Eye (tissue), 1 donor: Measurements from ENCODE around the gene TAOK1.

Source experiments
- DNase-seq: peaks from one replicate; pipeline ENCODE4 v3.0.0-alpha.2; 2015

The TAOK1 gene

DNA sequence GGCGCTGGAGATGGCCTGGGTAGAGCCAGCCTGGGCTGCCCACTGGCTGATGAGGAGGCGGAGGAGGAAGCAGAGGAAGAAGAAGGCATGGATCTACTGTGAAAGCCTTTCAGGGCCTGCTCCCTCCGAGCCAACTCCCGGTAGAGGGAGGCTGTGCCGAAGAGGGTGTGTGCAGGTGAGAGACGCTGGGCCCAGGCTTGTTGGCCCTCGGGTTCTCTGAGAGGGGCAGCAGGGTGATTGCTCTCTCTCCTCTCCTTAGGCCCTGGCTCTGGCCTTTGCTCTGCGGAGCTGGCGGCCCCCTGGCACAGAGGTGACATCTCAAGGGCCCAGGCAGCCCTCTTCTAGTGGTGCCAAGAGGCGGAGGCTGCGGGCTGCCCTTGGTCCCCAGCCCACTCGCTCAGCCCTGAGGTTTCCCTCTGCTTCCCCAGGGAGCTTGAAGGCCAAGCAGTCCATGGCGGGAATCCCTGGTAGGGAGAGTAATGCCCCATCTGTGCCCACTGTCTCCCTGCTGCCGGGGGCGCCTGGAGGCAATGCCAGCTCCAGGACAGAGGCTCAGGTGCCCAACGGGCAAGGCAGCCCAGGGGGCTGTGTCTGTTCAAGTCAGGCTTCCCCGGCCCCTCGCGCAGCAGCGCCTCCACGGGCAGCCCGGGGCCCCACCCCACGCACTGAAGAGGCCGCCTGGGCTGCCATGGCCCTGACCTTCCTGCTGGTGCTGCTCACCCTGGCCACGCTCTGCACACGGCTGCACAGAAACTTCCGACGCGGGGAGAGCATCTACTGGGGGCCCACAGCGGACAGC is 181.9 kb downstream of the TAOK1 start:
- no peak for DNase-seq

DNA sequence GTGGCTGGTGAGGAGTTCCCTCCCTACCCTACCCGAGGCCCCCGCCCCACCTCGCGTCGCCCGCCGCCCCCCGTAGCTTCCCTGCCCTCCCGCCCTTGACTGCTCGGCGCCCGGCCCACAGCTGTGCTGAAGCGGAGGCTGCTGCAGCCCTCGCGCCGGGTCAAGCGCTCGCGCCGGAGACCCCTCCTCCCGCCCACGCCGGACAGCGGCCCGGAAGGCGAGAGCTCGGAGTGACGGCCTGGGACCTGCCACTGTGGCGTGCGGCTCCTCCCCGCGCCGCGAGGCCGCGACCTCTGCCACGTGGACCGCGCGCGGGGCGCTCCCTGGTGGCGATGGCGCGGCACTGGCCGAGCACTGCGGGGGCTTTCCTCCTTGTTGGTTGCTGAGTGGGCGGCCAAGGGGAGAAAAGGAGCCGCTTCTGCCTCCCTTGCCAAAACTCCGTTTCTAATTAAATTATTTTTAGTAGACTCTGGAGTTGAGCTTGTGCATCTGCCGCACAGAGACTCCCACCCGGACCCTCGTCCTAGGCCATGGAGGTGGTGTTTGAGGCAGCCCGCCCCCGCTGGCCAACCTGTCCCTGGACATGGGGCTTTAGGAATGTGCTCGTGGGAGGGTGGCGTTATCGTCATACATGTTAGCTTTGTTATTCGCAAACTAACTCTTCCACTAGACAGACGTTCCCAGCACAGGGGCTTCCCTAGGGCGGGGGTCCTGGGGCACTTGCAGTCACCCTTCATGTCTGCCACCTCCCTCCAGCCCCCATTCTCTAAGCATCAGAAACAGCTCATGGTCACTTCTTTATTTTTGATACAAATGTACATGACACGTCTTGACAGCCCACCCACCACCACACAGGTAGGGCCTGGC is 182.8 kb downstream of the TAOK1 start:
- peak; percentile 79 for DNase-seq

- DNase-seq, result no peak
Measured at GRCh38 chr17:29573558-29573869, 183.4 kb downstream of the TAOK1 start.

- DNase-seq, result no peak
Measured at GRCh38 chr17:29573871-29574731, 183.9 kb downstream of the TAOK1 start.

- DNase-seq, result no peak
Measured at GRCh38 chr17:29574732-29575510, 184.8 kb downstream of the TAOK1 start.

DNA sequence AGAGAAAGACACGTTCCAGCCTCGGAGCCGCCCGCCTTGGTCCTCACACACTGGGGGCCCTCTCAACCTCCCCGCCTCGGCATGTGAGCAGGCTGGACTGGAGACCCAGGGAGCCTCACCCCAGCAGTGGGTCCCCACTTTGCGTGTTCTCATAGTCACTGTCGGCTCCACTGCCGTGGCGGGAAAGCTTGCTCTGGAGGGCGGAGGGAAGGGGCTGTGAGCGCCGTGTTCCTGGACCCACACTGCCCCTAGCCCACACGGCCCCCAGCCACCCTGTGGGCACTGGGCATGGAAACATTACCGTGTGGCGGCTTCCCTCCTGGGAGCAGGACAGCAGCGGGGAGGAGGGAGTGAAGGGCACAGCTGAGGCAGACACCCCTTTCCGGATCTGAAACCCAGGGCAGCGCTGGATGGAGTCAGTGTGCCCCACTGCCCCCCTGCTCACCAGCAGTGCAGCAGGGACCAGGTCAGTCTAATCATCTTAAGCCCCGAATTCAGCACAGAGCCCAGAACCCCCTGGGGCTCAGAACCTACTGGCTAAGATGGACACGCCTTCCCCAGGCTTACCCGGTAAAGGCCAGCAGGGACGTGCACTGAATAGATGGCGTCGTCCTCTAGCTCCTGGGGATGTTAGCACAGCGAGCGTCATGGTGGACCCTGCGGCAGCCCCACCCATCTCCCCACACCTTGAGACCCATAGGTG is 185.5 kb downstream of the TAOK1 start:
- no peak for DNase-seq

GRCh38 chr17:29576214-29577000 is 186.2 kb downstream of the TAOK1 start:
- no peak for DNase-seq

DNA sequence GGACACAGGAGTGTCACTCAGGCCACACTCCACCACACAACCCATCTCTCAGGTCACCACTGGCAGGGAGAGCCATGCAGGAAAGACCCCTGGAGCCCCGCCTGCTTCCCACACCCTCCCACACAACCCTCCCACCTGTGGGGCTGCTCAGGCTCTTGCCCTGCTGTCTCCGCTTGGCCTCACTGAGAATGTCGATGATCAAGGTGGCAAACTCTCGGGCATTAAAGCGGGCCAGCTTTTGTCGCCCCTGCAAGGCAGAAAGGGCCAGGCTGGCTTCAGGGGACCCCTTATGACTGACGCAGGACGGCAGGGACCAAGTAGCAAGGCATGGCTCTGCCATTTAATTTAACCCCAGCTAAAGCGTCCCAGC is 186.8 kb downstream of the TAOK1 start:
- DNase-seq, result no peak

DNA sequence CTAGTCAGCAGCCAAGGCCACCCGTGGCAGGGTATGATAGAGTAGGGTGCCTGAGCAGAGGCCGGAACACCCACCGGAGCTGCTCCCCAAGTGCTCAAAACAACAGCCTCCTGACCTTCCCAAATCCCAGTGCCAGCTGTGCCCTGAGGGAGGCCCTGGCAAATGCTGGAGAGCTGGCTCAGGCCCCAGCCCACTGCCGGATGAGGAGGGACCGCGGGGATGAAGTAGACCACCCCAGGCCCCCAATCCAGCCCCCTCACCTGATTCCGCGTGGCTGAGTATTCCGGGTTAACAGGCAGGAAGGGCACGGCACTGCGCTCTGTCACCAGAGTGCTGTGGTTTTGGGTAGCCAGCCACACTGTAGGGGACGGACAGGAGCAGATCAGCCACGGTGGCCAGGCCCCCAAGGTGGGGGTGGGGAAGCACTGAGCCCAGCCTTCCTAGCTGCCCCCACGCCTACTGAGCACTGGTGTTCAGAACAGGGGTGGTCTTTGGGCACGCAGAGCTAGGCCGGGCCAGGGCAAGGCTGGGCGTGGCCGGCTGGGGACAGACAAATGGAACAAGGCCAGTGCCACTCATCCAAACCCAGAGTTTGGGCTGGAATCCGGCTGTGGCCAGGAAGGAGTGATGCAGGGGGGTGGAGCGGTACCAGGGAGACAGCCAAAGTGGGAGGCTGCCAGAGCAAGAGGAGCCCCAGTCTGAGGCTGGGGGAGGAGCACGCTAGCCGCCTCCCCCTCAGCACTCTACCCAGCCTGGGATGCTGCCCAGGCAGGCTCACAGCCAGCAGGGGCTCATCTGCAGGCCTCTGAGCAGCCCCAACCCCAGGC is 187.4 kb downstream of the TAOK1 start:
- DNase-seq, result no peak

DNA sequence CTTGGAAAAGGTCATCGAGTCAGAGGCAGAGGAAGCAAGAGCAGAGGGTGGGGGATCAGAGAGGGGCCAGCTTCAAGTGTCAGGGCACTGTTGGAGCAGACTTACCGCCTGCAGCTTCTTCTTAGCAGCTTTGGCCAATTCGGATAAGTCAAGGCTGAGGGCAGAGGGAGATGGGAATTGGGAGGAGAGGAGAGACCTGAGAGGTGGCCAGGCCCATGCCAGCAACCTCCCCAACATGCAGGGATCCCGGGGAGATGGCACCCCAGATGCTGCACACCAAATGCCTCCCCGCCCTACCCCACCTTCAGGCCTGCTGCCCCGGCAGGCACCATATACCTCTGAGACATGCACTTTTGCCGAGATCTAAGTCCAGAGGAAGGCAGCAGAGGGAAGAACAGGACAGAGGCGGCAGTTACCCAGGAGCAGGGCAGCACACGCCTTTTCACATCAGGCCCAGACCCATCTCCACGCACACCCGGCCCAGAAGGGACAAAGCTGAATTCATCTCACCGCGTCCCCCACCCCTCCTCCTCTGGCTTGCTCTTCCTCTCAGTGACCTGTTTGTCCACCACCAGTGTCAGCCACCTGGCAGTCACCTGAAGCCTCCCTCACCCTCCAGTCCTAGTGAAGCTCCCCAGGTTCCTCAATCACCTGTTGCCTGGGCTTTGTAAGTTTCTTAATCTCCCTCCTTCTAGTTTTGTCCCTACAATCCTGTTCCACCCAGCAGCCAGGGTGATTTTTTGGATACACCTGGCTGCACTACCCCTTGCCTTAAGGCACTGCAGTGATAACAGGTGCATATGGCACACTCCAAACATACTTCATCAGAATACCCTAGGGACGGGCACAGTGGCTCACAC is 188.7 kb downstream of the TAOK1 start:
- no peak for DNase-seq

DNA sequence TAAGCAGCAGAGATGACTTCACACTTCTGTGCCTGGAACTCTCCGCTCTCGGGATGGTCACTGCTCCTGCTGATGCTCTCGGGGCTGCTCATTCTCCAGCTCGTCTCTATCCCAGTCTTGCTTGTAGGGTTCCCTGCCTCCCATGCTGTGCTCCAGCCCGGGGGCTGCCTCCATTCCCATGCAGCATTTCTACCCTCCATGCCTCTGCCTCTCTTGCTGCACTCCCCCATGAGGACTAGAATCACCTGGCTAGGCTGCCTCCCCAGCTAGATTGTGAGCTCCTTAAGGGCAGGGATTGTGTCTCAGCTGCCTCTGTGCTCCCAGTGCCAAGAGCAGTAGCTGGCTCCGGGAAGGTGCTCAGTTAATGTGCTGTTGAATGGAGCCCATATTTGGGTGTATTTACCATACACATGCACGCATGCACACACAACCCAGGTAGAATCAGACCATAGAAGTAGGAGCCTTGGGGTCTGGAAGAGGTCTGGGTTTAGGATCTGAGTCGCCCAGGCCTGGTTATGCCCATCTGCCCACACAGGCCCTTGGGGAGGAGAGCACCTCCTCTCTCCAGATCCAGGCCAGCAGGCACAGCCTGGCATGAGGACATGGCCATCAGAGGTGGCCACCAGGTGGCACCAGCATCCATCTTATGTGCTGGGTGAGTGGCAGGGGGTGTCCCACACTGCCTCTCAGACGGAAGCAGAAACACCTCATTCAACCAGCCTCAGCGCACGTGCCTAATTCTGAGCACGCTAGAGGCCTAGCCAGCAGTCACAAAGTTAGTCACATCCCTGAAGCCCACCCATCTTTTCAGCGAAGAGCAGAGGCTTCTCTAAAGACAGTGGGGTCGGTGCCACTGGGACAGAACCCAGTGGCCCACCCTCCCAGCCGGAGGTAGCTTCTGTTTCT is 190.0 kb downstream of the TAOK1 start:
- DNase-seq, result peak; percentile 91

GRCh38 chr17:29581583-29582253 is 191.6 kb downstream of the TAOK1 start:
- no peak for DNase-seq

GRCh38 chr17:29582254-29582765 is 192.1 kb downstream of the TAOK1 start:
- DNase-seq, result no peak

GRCh38 chr17:29582772-29583171 is 192.6 kb downstream of the TAOK1 start:
- no peak for DNase-seq

DNA sequence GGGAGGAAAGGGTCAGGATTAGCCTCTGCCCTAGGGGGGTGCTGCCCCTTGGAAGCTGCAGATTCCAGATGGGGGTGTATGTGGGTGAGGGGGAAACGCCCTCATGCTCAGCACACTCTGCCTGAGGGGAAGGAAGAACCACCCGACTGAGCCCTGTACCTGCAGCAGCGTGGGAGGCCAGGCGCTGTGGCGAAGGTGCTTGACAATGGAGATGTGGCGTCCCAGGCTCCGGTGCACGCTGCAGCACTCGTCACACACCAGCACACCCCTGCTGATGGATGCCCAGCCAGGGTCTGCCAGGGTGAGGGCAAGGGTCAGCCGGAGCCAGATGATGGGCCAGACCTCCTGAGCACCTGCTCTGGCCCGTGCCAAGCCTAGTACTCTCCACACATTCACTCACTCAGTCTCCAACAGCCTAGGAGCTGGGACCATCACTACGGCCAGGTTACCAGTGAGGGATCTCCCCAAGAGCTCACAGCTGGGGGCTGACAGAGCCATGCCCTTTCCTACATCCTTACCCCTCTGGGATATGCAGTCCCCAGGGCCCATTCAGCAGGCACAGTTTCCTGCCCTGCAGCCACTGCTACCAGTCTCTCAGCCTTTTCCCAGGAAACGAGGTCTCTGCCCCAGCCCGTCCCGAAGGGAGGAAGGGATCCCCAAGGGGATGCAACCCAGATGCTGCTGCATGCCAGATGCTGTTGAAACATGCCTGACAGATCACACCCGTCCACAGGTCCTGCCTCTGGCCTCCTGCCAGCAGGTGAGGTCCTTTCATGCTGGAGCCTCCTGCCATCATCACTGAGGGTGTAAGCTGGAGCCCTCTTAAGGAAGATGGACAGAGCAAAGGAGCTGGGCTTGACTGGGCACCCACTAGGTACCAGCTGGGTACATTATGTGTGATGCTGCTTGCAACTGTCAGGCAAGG is 193.4 kb downstream of the TAOK1 start:
- DNase-seq, result peak; percentile 23
